ENCODE results near the gene SUN3.

Gene SUN3

DNA sequence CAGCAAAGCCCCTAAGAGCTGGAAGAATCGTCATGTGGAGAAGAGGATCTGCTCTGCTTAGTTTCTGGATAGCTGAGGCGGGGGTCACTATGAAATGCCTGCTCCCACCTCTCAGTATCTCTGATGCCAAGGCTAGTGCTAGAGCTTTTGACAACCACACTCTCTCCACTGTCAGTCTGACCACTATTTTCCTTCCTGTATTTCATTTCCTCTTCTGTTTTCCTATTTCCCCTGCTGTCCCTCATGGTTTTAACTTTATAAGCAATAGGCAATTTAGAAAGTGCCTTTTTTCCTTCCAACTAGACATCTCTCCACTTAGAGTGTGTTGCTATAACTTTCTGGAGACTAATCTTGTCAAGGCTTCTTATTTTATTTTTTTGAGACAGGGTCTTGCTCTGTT, 30.1 kb upstream of the SUN3 start:
- no peak overlapping the region for H3K4me3 ChIP-seq
- no peak overlapping the region for H3K27ac ChIP-seq
- DNase-seq (ENCODE audit: low spot score): no peak
- TF ChIP-seq, protein P1, sequence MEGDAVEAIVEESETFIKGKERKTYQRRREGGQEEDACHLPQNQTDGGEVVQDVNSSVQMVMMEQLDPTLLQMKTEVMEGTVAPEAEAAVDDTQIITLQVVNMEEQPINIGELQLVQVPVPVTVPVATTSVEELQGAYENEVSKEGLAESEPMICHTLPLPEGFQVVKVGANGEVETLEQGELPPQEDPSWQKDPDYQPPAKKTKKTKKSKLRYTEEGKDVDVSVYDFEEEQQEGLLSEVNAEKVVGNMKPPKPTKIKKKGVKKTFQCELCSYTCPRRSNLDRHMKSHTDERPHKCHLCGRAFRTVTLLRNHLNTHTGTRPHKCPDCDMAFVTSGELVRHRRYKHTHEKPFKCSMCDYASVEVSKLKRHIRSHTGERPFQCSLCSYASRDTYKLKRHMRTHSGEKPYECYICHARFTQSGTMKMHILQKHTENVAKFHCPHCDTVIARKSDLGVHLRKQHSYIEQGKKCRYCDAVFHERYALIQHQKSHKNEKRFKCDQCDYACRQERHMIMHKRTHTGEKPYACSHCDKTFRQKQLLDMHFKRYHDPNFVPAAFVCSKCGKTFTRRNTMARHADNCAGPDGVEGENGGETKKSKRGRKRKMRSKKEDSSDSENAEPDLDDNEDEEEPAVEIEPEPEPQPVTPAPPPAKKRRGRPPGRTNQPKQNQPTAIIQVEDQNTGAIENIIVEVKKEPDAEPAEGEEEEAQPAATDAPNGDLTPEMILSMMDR (IDR thresholded peaks at IDR 0.05): no peak

DNA sequence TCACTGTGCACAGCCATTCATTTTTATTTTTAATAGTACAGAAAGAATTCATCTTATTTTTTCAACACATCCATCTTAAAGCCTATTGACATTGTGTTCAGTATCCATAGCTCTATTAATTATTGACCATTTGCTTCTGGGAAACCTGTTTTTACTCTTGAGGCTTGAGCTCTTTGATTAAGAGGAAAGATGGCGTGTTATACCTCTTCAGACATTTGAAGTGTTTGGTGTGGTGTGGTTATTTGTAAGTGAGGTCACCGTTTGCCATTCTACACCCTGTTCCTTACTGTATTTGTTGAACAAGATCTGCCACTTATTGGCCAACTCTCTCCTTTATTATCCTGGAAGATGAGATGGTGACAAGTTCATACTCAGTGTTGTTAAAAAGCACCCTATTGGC, 24.8 kb upstream of the SUN3 start:
- TF ChIP-seq, protein P1 (IDR thresholded peaks at IDR 0.05): no peak
- no peak for DNase-seq (ENCODE audit: low spot score)
- no peak overlapping the region for H3K27ac ChIP-seq
- no peak overlapping the region for H3K4me3 ChIP-seq

DNA sequence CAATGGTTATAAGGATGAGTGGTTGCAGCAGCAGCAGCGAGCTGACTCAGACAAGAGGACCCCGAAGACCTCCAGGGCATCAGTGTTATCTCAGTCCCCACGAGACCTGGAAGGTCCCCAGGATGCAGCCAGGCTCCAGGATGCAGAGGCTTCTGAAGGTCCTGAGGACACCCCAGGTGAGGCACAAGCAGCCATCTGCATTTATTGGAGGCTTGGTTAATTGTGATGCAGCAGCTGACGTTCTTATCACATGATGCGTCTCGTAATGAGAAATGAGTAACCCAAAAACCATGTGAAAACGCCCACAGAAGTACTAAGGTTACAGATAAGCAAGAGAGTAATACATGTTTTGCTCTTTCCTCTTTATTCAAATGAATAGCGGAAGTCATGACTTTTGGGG, 23.8 kb upstream of the SUN3 start:
- no peak for DNase-seq (ENCODE audit: low spot score)
- no peak overlapping the region for H3K4me3 ChIP-seq
- TF ChIP-seq, protein P1 (IDR thresholded peaks at IDR 0.05): no peak
- no peak overlapping the region for H3K27ac ChIP-seq

DNA sequence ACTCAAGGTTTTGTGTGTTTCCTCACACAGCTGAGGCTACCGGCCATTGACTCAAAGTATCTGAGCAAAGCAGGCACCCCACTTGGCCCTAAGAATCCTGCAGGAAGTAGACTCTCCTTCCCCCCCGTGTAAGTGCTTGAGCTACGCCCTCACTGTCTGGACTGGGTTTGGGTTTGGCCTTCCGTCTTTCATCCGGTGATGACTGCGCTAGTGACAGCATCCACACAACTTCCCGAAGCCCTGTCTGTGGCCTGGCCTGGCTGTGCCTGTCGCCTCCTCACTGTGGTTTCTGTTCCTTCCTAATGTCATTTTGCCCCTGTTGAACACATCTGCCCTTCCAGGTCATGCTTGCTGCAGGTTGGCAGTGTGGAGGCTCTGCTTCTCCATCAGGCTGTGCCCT, 20.9 kb upstream of the SUN3 start:
- no peak for DNase-seq (ENCODE audit: low spot score)
- H3K27ac ChIP-seq: no peak overlapping the region
- TF ChIP-seq, protein P1 (IDR thresholded peaks at IDR 0.05): no peak
- H3K4me3 ChIP-seq: no peak overlapping the region

DNA sequence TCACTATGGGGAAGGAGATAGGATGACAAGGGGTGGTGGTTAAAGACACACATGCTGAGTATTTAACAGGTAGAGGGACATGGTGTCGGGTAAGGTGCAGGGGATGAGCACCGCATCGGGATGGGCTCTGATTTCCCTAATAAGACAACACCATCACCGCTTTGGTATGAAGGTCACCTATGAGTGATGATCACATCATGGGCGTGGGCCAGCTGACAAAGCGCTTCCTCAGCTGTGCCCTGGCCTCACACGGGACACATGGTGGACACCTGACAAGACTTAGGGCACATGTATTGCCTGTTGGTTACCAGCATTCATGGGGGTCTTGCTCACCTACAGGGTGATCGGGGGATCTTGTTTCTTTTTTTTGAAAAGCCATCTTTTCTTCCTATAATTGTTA, 19.2 kb upstream of the SUN3 start:
- DNase-seq (ENCODE audit: low spot score): no peak
- no peak overlapping the region for H3K27ac ChIP-seq
- TF ChIP-seq, protein P1 (IDR thresholded peaks at IDR 0.05): no peak
- H3K4me3 ChIP-seq: no peak overlapping the region

DNA sequence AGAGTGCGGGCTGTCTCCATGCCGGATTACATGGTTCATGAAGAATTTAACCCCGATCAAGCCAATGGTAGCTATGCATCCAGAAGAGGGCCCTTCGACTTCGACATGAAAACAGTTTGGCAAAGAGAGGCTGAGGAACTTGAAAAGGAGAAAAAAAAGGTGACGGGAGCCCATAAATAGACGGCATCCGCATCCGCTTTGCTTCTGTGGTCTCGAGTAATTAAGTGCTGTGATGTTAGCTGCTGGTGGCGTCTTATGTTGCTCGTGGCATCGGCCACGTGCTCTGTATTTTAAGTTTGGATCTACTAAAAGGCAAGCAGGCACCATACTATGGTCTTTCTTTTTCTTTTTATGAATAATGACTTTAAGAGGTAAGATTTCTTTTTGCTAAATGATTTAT, 17.6 kb upstream of the SUN3 start:
- Histone ChIP-seq H3K27ac (no peak overlapping the region), H3K4me3 (no peak overlapping the region)
- no peak for DNase-seq (ENCODE audit: low spot score)
- TF ChIP-seq, protein P1 (IDR thresholded peaks at IDR 0.05): no peak

DNA sequence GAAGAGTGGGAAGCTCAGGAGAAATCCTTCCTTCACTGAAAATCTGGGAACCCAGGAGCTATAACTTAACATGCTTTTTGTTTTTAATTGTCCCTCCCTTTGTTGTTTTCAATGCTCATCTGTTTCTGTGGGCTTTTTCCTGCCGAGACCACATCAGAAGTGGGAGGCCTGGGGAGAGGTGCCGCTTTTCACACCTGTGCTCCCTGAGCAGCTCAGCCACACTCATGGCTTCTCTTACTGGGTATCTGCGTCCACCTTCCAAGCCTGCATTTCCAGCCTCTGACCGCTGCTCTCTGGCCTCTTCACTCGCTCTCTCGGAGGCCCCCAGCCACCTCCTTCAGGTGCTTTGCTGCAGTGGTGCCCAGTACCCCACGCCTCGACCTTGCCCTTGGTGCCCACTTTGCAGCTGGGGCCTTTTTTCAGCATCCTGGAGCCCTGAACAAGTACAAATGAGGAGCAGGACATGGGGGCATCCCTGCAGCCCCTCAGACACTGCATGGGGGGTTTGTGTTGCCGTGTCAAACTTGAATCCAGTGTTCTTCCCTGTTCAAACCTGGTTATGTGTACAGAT, 16.4 kb upstream of the SUN3 start:
- Histone ChIP-seq H3K27ac (no peak overlapping the region), H3K4me3 (no peak overlapping the region)
- TF ChIP-seq, protein P1 (IDR thresholded peaks at IDR 0.05): no peak
- no peak for DNase-seq (ENCODE audit: low spot score)

Measured in coronary artery (tissue), 2 donors.